ENCODE results near the gene MCF2. TPM values are rescaled to one million over a fixed set of nuclear protein-coding genes. Genes with fewer than 3 reads are reported as not detected.
"Not testable (repeated sequence)": the region's sequence is repeated elsewhere in the genome, so short reads cannot be mapped to it uniquely, and the experiment has no call there.

MCF2 gene
- total and polyA plus RNA-seq, 5 donors, result 0.11 to 0.44 (median 0.25) TPM; not detected in 1

DNA sequence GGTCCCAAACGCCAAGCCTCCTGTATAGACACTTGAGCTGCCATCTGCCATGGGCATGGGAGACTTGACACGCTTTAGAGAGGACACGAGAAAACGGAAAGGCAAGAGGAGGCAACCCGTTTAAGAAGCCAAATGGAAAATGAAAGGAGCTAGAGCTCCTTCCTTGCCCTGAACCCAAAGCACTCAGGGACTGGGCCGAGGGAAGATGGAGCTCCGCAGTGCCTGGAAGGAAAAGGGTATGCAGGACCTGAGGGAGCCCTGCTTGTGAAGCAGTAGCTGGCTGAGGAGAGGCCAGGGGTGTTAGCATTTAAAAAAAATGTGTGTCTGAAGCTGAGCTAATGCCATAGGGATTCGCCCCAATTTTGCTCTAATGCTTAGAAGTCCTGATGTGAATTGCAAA is 15.1 kb downstream of the MCF2 start:
- peak overlapping the region; percentile 50 for H3K4me3 ChIP-seq (ENCODE audit: low read length)
- no peaks in the 10 kb centered on the region for H3K4me1 ChIP-seq (ENCODE audit: control insufficient read depth, insufficient read depth, low read length)
- H3K27ac ChIP-seq (ENCODE audit: low read length), result no peak overlapping the region
- no peak for DNase-seq
- no peaks in the 10 kb centered on the region for H3K27me3 ChIP-seq (ENCODE audit: control insufficient read depth, insufficient read depth)
- H3K9me3 ChIP-seq (ENCODE audit: control insufficient read depth, low read length), result no peaks in the 10 kb centered on the region
- intact Hi-C loops (cut with DNase I), result no loop called here
- WGBS, result 30% methylated on average over 8 of the region's 8 CpGs
- no peak for ATAC-seq

DNA sequence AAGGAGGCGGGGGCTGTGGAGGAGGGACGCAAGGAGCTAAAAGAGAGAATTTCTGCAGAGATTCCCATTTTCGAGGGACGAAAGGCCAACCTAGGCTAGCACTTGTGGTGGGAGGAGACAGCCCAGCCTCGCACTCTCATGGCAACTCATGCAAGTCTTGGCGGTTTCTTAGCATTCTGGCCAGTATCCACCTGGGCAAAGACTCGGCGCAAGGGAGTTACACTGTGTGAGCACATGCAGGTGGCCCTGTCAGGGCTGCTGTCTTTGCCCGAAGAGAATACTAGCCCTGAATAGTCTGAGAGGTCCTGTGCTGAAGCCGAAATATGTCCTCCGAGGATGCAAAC is 15.5 kb downstream of the MCF2 start:
- no peaks in the 10 kb centered on the region for H3K27me3 ChIP-seq (ENCODE audit: control insufficient read depth, insufficient read depth)
- no peak overlapping the region for H3K27ac ChIP-seq (ENCODE audit: low read length)
- DNase-seq (no peak), ATAC-seq (peak in 1 of 2 donors; percentile 26)
- H3K4me1 ChIP-seq (ENCODE audit: control insufficient read depth, insufficient read depth, low read length), result no peaks in the 10 kb centered on the region
- H3K9me3 ChIP-seq (ENCODE audit: control insufficient read depth, low read length), result no peaks in the 10 kb centered on the region
- intact Hi-C loops (cut with DNase I), result no loop called here
- peak overlapping the region; percentile 50 for H3K4me3 ChIP-seq (ENCODE audit: low read length)
- WGBS, result 21% methylated on average over 11 of the region's 11 CpGs

DNA sequence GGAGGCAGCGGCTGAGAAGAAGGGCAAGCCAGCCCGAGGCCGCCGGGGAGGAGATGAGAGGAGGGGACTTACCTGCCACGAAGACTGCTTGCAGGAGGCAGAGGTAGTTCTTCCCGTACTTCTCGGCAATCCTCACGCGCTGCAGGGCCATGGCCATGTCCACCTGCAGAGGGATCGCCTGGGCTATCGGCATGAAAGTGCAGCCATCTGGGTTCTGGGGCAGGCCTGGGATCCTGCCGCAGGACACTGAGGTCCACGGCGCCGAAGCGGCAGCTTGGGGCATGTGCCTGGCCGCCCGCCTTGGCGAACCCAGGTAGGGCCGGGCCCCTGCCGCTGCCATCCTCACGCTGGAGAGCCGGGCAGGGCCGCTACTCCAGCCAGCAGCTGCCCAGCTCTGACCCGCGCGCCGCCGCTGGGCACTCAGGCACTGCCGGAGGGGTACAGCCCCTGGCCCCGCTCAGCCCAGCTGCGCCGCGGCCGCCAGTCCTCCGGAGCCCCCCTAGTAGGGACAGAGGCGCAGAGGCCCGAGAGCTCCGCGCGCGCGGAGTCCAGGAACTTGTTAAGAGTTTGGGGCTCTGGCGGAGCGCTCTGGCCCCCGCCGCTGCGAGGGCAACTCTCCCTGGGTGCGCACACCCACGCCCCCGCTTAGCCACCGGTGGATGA is 16.0 kb downstream of the MCF2 start:
- Histone ChIP-seq H3K27ac (ENCODE audit: low read length) (no peak overlapping the region), H3K27me3 (ENCODE audit: control insufficient read depth, insufficient read depth) (no peaks in the 10 kb centered on the region), H3K4me3 (ENCODE audit: low read length) (peak overlapping the region; percentile 50), H3K9me3 (ENCODE audit: control insufficient read depth, low read length) (no peaks in the 10 kb centered on the region), H3K4me1 (ENCODE audit: control insufficient read depth, insufficient read depth, low read length) (no peaks in the 10 kb centered on the region)
- peak in 2 of 3 donors; percentile 21 to 47 for DNase-seq
- WGBS, result 2% methylated on average over 52 of the region's 52 CpGs
- intact Hi-C loops (cut with DNase I), result no loop called here
- ATAC-seq, result peak in 1 of 2 donors; percentile 57

DNA sequence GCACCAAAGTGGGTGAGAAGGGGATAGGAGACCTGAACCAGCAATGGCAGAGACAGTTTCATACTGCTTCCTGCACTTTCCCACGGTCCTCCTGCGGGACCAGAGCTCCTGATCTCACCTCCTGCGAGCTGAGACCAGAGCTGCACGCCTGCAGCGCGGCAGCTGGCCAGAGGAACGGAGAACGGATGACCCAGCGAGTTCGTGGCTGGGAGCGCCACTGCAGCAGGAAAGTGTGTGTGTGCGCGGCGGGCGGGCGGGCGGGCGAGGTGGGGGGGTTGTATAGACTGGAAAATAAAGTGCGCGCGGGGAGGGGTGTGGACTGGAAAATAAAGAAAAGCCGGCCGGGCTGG is 16.5 kb downstream of the MCF2 start:
- intact Hi-C loops (cut with DNase I), result no loop called here
- ATAC-seq, result peak in 1 of 2 donors; percentile 51
- Histone ChIP-seq H3K27me3 (ENCODE audit: control insufficient read depth, insufficient read depth) (no peaks in the 10 kb centered on the region), H3K4me1 (ENCODE audit: control insufficient read depth, insufficient read depth, low read length) (no peaks in the 10 kb centered on the region), H3K27ac (ENCODE audit: low read length) (no peak overlapping the region), H3K9me3 (ENCODE audit: control insufficient read depth, low read length) (no peaks in the 10 kb centered on the region), H3K4me3 (ENCODE audit: low read length) (peak overlapping the region; percentile 50)
- peak in 2 of 3 donors; percentile 35 to 43 for DNase-seq
- WGBS, result under 1% methylated on average over 23 of the region's 23 CpGs

DNA sequence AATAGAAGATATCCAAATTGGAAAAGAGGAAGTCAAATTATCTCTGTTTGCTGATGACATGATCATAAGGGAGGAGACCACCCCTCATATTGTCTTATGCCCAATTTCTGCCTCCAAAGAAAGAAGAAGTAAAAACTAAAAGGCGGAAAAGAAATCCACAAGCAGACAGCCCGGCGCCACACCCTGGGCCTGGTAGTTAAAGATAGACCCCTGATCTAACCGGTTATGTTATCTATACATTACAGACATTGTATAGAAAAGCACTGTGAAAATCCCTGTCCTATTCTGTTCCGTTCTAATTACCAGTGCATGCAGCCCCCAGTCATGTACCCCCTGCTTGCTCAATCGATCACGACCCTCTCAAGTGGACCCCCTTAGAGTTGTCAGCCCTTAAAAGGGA is 22.8 kb downstream of the MCF2 start:
- intact Hi-C loops (cut with DNase I), result loop anchor here in 1 of 4 donors (10.0 kb wide), 1 partner anchor 50 kb away; no protein-coding TSS in a partner anchor

DNA sequence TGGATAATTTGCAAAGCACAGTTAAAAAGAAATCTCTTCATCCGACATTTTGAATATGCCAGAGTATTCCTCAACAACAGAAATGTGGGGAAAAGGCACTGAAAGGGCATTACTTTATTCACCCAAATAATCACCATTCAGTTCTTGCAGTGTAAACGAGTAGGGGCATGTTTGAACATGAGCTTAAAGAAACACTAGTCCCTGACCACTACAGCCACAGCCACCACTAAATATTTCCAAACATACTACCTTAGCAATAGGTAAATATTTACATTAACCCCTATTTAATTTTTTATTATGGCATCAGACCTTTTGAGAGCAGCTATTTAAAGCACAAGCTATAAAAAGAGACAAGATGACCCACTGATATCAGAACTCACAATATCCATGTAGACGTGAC is 27.6 kb downstream of the MCF2 start:
- H3K9me3 ChIP-seq (ENCODE audit: control insufficient read depth, low read length), result no peaks in the 10 kb centered on the region
- no peaks in the 10 kb centered on the region for H3K27me3 ChIP-seq (ENCODE audit: control insufficient read depth, insufficient read depth)
- 70% methylated on average over 3 of the region's 3 CpGs for WGBS
- ATAC-seq (no peak), DNase-seq (no peak)
- H3K27ac ChIP-seq (ENCODE audit: low read length), result no peak overlapping the region
- no peak overlapping the region for H3K4me3 ChIP-seq (ENCODE audit: low read length)
- H3K4me1 ChIP-seq (ENCODE audit: control insufficient read depth, insufficient read depth, low read length), result no peaks in the 10 kb centered on the region
- intact Hi-C loops (cut with DNase I), result loop anchor here in 1 of 4 donors (10.0 kb wide), 1 partner anchor 46 kb away; no protein-coding TSS in a partner anchor

More for the DNA sequence above, 22.8 kb downstream of the MCF2 start:
- H3K4me1 ChIP-seq (ENCODE audit: control insufficient read depth, insufficient read depth, low read length); H3K9me3 ChIP-seq (ENCODE audit: control insufficient read depth, low read length); H3K27me3 ChIP-seq (ENCODE audit: control insufficient read depth, insufficient read depth); ATAC-seq; H3K4me3 ChIP-seq (ENCODE audit: low read length); DNase-seq; H3K27ac ChIP-seq (ENCODE audit: low read length): not testable (repeated sequence)
- 88% methylated on average over 7 of the region's 7 CpGs for WGBS

DNA sequence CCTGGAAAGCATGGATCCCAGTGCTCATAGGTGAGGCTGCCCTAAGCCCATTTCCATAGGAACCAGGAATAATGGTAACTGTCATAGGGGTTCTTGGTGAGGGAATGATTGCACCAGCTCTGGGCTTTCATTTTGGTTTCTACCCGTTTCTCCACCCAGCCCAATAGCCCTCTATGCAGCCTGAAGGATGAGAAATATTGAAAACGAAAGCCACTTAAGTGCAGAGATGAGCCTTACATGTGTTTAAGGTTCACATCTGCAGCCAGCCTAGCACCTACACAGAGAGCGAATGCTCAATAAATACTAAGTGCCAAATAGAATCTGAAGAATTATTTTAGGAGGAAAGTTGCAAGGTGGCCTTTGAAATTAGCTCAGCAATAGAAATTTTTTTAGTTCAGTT is 60.4 kb downstream of the MCF2 start:
- intact Hi-C loops (cut with DNase I), result no loop called here
- Histone ChIP-seq H3K4me1 (ENCODE audit: control insufficient read depth, insufficient read depth, low read length) (no peaks in the 10 kb centered on the region), H3K27ac (ENCODE audit: low read length) (no peak overlapping the region), H3K27me3 (ENCODE audit: control insufficient read depth, insufficient read depth) (no peaks in the 10 kb centered on the region), H3K4me3 (ENCODE audit: low read length) (no peak overlapping the region), H3K9me3 (ENCODE audit: control insufficient read depth, low read length) (no peaks in the 10 kb centered on the region)
- ATAC-seq (no peak), DNase-seq (no peak)
- WGBS, result 74% methylated on average over 3 of the region's 3 CpGs

DNA sequence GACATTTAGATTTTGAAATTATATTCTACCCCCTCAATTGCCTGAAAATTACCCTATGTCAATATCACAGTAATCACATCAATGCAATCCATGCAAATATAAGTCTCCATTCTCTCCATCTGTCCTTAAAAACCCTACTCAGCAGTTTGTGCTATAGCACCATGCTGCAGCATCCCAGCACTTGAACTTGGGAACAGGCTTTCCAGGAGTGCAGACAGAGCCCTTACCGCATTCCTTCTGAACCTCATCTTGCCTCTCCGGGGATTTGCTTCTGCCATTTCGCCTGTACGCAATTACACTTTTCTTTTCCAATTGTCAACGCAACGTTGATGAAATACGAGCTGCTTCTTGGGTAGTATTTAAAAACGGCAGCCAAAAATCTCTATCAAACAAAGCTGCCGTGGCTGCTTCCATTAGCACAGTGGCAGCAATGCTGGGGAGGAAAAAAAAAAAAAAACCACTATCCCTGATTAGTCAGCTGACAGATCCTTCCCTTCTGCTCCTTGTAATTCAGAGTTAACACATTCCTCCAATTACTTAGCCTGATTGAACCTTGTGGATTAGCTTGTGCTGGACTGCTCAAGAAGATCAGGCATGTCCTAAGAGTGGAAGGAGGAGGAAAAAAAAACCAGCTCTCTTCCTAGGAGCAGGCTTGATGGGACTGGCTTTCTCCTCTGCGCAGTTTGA is 65.6 kb downstream of the MCF2 start:
- no peak for DNase-seq
- H3K27me3 ChIP-seq (ENCODE audit: control insufficient read depth, insufficient read depth), result no peaks in the 10 kb centered on the region
- intact Hi-C loops (cut with DNase I), result no loop called here
- no peak overlapping the region for H3K27ac ChIP-seq (ENCODE audit: low read length)
- no peaks in the 10 kb centered on the region for H3K9me3 ChIP-seq (ENCODE audit: control insufficient read depth, low read length)
- WGBS, result 10% methylated on average over 10 of the region's 10 CpGs
- no peaks in the 10 kb centered on the region for H3K4me1 ChIP-seq (ENCODE audit: control insufficient read depth, insufficient read depth, low read length)
- peak overlapping the region; percentile 32 for H3K4me3 ChIP-seq (ENCODE audit: low read length)
- no peak for ATAC-seq

DNA sequence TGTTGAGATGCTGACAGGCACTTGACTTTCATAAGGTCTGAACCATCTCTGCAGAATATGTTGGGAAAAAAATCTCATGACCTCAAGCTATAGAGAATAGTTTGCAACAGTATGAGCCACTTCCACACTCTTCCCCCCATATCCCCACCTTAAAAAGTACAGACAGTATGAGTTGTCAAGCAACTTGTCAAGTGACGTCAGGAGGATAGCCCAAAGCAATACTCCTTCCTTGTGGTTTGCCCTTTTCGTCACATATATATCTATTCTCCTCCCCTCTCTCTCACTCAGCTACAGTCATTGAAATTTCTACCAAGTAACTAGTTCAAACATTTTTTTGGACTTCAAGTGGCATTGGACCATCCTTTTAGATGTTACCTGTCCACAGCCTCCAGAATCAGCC is 67.7 kb downstream of the MCF2 start:
- DNase-seq, result no peak
- Histone ChIP-seq H3K4me1 (ENCODE audit: control insufficient read depth, insufficient read depth, low read length) (no peaks in the 10 kb centered on the region), H3K9me3 (ENCODE audit: control insufficient read depth, low read length) (no peaks in the 10 kb centered on the region), H3K27me3 (ENCODE audit: control insufficient read depth, insufficient read depth) (no peaks in the 10 kb centered on the region), H3K27ac (ENCODE audit: low read length) (no peak overlapping the region), H3K4me3 (ENCODE audit: low read length) (no peak overlapping the region)
- no peak for ATAC-seq
- WGBS, result 72% methylated on average over 2 of the region's 2 CpGs
- intact Hi-C loops (cut with DNase I), result no loop called here

DNA sequence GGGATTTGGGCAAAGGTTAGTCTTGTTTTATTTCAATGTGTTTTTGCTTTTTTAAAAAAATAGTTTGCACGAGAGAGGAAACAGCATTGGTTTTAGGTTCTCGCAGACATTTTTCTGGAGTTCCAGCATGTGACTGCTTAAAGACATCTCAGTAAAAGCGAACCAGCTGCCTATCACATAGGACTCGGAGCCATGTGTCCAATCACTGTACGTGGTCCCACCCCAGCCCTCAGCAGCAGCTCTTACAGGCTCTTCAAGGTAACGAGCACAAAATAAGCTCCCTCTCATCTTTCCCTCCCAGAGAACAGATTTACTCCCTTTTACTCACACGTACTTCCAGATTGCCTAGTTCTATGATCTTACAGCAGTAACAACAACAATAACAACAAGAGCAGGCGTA is 68.7 kb downstream of the MCF2 start:
- H3K9me3 ChIP-seq (ENCODE audit: control insufficient read depth, low read length), result no peaks in the 10 kb centered on the region
- 65% methylated on average over 8 of the region's 8 CpGs for WGBS
- H3K4me1 ChIP-seq (ENCODE audit: control insufficient read depth, insufficient read depth, low read length), result no peaks in the 10 kb centered on the region
- intact Hi-C loops (cut with DNase I), result loop anchor here in 1 of 4 donors (10.0 kb wide), 1 partner anchor 46 kb away; no protein-coding TSS in a partner anchor
- H3K4me3 ChIP-seq (ENCODE audit: low read length), result no peak overlapping the region
- DNase-seq (peak in 1 of 3 donors; percentile 58), ATAC-seq (peak in 1 of 2 donors; percentile 72)
- H3K27me3 ChIP-seq (ENCODE audit: control insufficient read depth, insufficient read depth), result no peaks in the 10 kb centered on the region
- no peak overlapping the region for H3K27ac ChIP-seq (ENCODE audit: low read length)

DNA sequence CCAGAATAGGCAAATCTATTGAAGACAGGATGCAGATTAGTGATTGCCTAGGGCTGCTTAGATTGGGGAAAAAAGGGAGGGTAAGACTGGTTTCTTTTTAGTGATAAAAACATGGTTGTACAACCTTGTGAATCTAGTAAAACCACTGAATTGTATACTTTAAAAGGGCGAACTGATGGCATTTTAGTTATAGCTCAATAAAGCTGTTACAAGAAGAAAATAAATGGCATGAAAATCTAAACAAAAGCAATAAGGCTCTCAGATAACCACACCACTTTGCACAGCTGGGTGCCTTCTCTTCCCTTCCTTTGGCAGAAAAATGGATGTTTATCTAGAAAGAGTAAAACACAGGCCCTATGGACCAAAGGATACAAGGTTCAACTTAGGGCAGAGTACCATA is 107.9 kb downstream of the MCF2 start:
- DNase-seq (no peak), ATAC-seq (no peak)
- WGBS, result 76% methylated on average over 1 of the region's 1 CpG
- no peaks in the 10 kb centered on the region for H3K9me3 ChIP-seq (ENCODE audit: control insufficient read depth, low read length)
- H3K27ac ChIP-seq (ENCODE audit: low read length), result no peak overlapping the region
- H3K27me3 ChIP-seq (ENCODE audit: control insufficient read depth, insufficient read depth), result no peaks in the 10 kb centered on the region
- intact Hi-C loops (cut with DNase I), result no loop called here
- H3K4me3 ChIP-seq (ENCODE audit: low read length), result no peak overlapping the region
- H3K4me1 ChIP-seq (ENCODE audit: control insufficient read depth, insufficient read depth, low read length), result no peaks in the 10 kb centered on the region
